OCI-LY7 (cell line): ENCODE results near the gene COLQ. TPM values are rescaled to one million over a fixed set of nuclear protein-coding genes. Genes with fewer than 3 reads are reported as not detected.

Experiments used
- BruUV-seq: library from RNA; stranded (reverse); fragments of 400-500 nt; replicated peaks from 2 replicates; lab custom pipeline; 2021; lab: Mats Ljungman, UMichigan
- CTCF ChIA-PET: fragments of 300-600 bp; sonication (Branson Sonifier 250); formaldehyde crosslinking; loops from one replicate; lab custom pipeline; 2022; ENCODE audit warnings: antibody characterized with exemption; ENCODE audit not compliant: unreplicated experiment; lab: Charles Lee
- POLR2A ChIA-PET: fragments of 300-600 bp; sonication (Branson Sonifier 250); formaldehyde crosslinking; loops from one replicate; lab custom pipeline; 2022; ENCODE audit warnings: antibody characterized with exemption; lab: Charles Lee
- DNase-seq: peaks from one replicate; pipeline ENCODE4 v3.0.0-alpha.2; 2015; ENCODE audit warnings: low spot score
- H2AFZ ChIP-seq: fragments of 200-600 bp; sonication (generic), shearing (Covaris generic); 2 replicates; pipeline ENCODE4 v1.6.1; 2014; ENCODE audit warnings: mild to moderate bottlenecking, antibody characterized with exemption, low read length, moderate library complexity
- H3K27ac ChIP-seq: fragments of 200-600 bp; sonication (generic); 2 replicates; pipeline ENCODE4 v1.5.1; 2014; ENCODE audit warnings: mixed run types, low read depth, mild to moderate bottlenecking, moderate library complexity, low read length, inconsistent platforms; ENCODE audit not compliant: poor library complexity, severe bottlenecking
- H3K36me3 ChIP-seq: fragments of 200-600 bp; sonication (generic); 2 replicates; pipeline ENCODE4 v1.6.1; 2014; ENCODE audit warnings: mild to moderate bottlenecking, antibody characterized with exemption, low read length, moderate library complexity, mixed read lengths; ENCODE audit not compliant: insufficient read depth
- H3K4me1 ChIP-seq: fragments of 200-600 bp; sonication (generic); 2 replicates; pipeline ENCODE4 v1.5.1; 2014; ENCODE audit warnings: mild to moderate bottlenecking, low read length; ENCODE audit not compliant: insufficient read depth, poor library complexity, severe bottlenecking
- H3K4me2 ChIP-seq: fragments of 200-600 bp; sonication (generic); 2 replicates; pipeline ENCODE4 v1.6.1; 2014; ENCODE audit warnings: mild to moderate bottlenecking, low read length
- H3K4me3 ChIP-seq: fragments of 200-600 bp; sonication (generic); 2 replicates; pipeline ENCODE4 v1.5.1; 2014; ENCODE audit warnings: mild to moderate bottlenecking, low read depth, low read length; ENCODE audit not compliant: poor library complexity, severe bottlenecking
- H3K79me2 ChIP-seq: fragments of 200-600 bp; sonication (generic); 2 replicates; pipeline ENCODE4 v1.6.1; 2016; ENCODE audit warnings: low read depth, mild to moderate bottlenecking, low read length, moderate library complexity, mixed read lengths; ENCODE audit not compliant: insufficient read depth
- H3K9me2 ChIP-seq: fragments of 200-600 bp; sonication (generic); 2 replicates; pipeline ENCODE4 v1.6.1; 2016; ENCODE audit warnings: mild to moderate bottlenecking, low read length, mixed read lengths; ENCODE audit not compliant: insufficient read depth
- H3K9me3 ChIP-seq: fragments of 200-600 bp; sonication (generic); 2 replicates; pipeline ENCODE4 v1.6.1; 2014; ENCODE audit warnings: mild to moderate bottlenecking, mixed run types, low read length, mixed read lengths
- H4K20me1 ChIP-seq: fragments of 200-600 bp; sonication (generic); 2 replicates; pipeline ENCODE4 v1.6.1; 2014; ENCODE audit warnings: mild to moderate bottlenecking, antibody characterized with exemption, low read length, moderate library complexity, mixed read lengths; ENCODE audit not compliant: insufficient read depth
- CTCF ChIP-seq: fragments of 200-600 bp; sonication (generic); conservative IDR thresholded peaks from 2 replicates; pipeline ENCODE4 v1.5.1; 2014; ENCODE audit warnings: mild to moderate bottlenecking, antibody characterized with exemption, low read length, moderate library complexity, mixed read lengths
- EZH2phosphoT487 ChIP-seq: fragments of 200-600 bp; sonication (generic); IDR thresholded peaks from 2 replicates; pipeline ENCODE4 v1.6.1; 2018; ENCODE audit warnings: low read depth, borderline replicate concordance, mild to moderate bottlenecking, mixed run types, antibody characterized with exemption, low read length, moderate library complexity, mixed read lengths
- intact Hi-C: fragments of 100-400 bp; cut with micrococcal nuclease; formaldehyde crosslinking; loops from one replicate; pipeline ENCODE4 v1.10.0; 2022; ENCODE audit not compliant: unreplicated experiment
- total RNA-seq, 2 experiments: library from RNA; depleted of rRNA in 1 of 2; stranded (reverse); fragments of >200 nt in 1 of 2; shearing (Covaris generic) in 1 of 2; gene quantifications; 2 replicates each; pipeline ENCODE4 v1.2.3, GENCODE V29; 2014 to 2022

COLQ gene
- total RNA-seq, 2 experiments from 2014 or later = 0.42 to 1.4 TPM

- intact Hi-C loops = no loop called here
- no peaks in the 10 kb centered on the region for H3K9me2 ChIP-seq
- DNase-seq = no peak
- no peaks in the 10 kb centered on the region for H3K79me2 ChIP-seq
- CTCF ChIA-PET = no interaction called here
- no TSS peak for BruUV-seq
- no peaks in the 10 kb centered on the region for H3K4me1 ChIP-seq
- no peaks in the 10 kb centered on the region for H3K9me3 ChIP-seq
- H3K4me2 ChIP-seq = no peak overlapping the region
- TF ChIP-seq CTCF (no peak), EZH2phosphoT487 (no peak)
- no peak overlapping the region for H2AFZ ChIP-seq
- POLR2A ChIA-PET = interaction anchor here (0.6 kb wide), 1 partner anchor 74 kb away, joined by 5 read pairs; no protein-coding TSS in a partner anchor
- no peaks in the 10 kb centered on the region for H3K36me3 ChIP-seq
- H3K27ac ChIP-seq = no peak overlapping the region
- no peaks in the 10 kb centered on the region for H4K20me1 ChIP-seq
- no peak overlapping the region for H3K4me3 ChIP-seq
Measured at GRCh38 chr3:15452961-15453360, 68.5 kb downstream of the COLQ start.

GRCh38 chr3:15452156-15452555 is 69.3 kb downstream of the COLQ start:
- TF ChIP-seq EZH2phosphoT487 (no peak), CTCF (no peak)
- BruUV-seq = no TSS peak
- H3K9me3 ChIP-seq = no peaks in the 10 kb centered on the region
- H3K36me3 ChIP-seq = no peaks in the 10 kb centered on the region
- ChIA-PET POLR2A (interaction anchor here (0.6 to 1.2 kb wide), 2 partner anchors 17 to 73 kb away, joined by 3 to 5 read pairs; no protein-coding TSS in a partner anchor), CTCF (interaction anchor here (0.6 kb wide), 1 partner anchor 590 kb away, joined by 3 read pairs; no protein-coding TSS in a partner anchor)
- H3K4me1 ChIP-seq = no peaks in the 10 kb centered on the region
- no peak overlapping the region for H2AFZ ChIP-seq
- H3K9me2 ChIP-seq = no peaks in the 10 kb centered on the region
- intact Hi-C loops = no loop called here
- no peaks in the 10 kb centered on the region for H3K79me2 ChIP-seq
- DNase-seq = no peak
- H3K4me2 ChIP-seq = no peak overlapping the region
- H3K4me3 ChIP-seq = no peak overlapping the region
- H3K27ac ChIP-seq = no peak overlapping the region
- H4K20me1 ChIP-seq = no peaks in the 10 kb centered on the region

DNA sequence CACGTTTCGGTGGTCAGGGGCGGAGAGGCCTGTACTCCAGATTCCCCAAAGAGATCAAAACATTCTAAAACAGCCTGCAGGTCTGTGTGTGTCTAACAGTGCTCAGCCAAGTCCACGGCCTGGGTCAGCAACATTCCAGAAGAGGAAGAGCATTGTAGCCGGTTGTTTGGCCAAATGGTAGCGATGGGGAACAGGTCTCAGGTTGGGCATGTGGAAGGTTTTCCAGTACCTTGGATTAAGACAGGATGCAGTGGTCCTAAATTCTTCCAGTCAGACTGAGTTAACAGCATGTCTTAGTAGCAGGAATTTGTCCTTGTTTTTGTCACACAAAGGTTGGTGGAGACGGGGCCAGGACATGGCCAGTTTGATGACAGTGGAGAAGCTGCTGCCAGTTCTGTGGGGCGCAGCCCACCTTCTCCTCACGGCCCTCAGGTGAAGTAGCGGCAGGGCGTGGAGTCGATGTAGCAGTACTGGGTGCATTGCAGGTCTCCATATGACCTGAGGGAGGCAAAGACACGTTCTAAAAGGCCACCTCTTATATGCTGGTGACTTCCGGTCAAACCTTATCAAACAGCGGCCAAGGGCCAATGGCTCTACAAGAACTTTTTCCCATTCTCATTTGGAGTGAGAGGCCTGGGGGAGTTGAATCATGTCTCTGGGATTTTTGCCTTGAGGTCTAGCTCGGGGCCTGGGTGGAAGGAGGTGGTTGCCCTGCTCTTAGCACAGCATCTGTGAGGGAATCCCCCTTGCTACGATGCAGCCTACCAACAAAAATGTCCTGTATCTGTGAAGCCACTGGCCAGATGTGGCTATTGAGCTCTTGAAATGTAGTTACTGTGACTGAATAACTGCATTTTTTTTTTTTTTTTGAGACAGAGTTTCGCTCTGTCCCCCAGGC is 70.0 kb downstream of the COLQ start:
- no peak overlapping the region for H2AFZ ChIP-seq
- ChIA-PET CTCF (interaction anchor here (0.6 kb wide), 1 partner anchor 591 kb away, joined by 3 read pairs; no protein-coding TSS in a partner anchor), POLR2A (interaction anchor here (0.7 to 1.2 kb wide), 2 partner anchors 18 to 1114 kb away, joined by 3 read pairs; no protein-coding TSS in a partner anchor)
- no peaks in the 10 kb centered on the region for H3K9me3 ChIP-seq
- TF ChIP-seq EZH2phosphoT487 = no peak
- TF ChIP-seq CTCF = no peak
- no peak overlapping the region for H3K4me2 ChIP-seq
- H3K9me2 ChIP-seq = no peaks in the 10 kb centered on the region
- H3K4me1 ChIP-seq = no peaks in the 10 kb centered on the region
- no peak for DNase-seq
- no peak overlapping the region for H3K27ac ChIP-seq
- H3K79me2 ChIP-seq = no peaks in the 10 kb centered on the region
- intact Hi-C loops = no loop called here
- no peaks in the 10 kb centered on the region for H3K36me3 ChIP-seq
- H4K20me1 ChIP-seq = no peaks in the 10 kb centered on the region
- no peak overlapping the region for H3K4me3 ChIP-seq
- BruUV-seq = no TSS peak
